Fibroblast of peridontal ligament (primary cell): Measurements from ENCODE around the gene HES5.
"Not testable (repeated sequence)": the region's sequence is repeated elsewhere in the genome, so short reads cannot be mapped to it uniquely, and the experiment has no call there.

Source experiments
- DNase-seq: peaks from one replicate; pipeline ENCODE4 v3.0.0-alpha.2; 2010; ENCODE audit errors: extremely low read depth

The HES5 gene

GRCh38 chr1:2560299-2561073 is 30.4 kb upstream of the HES5 start:
- DNase-seq, result no peak

- DNase-seq, result no peak
Observed at GRCh38 chr1:2559509-2560298, 29.6 kb upstream of the HES5 start.

- no peak for DNase-seq
Observed at GRCh38 chr1:2558861-2559260, 28.8 kb upstream of the HES5 start.

- DNase-seq, result no peak
Observed at GRCh38 chr1:2558420-2558819, 28.4 kb upstream of the HES5 start.

GRCh38 chr1:2557482-2558400 is 27.7 kb upstream of the HES5 start:
- DNase-seq, result no peak

GRCh38 chr1:2556678-2557481 is 26.8 kb upstream of the HES5 start:
- DNase-seq, result no peak

- peak; percentile 57 for DNase-seq
Observed at GRCh38 chr1:2556277-2556677, 26.2 kb upstream of the HES5 start, which contains the start of gene TNFRSF14. Gene TNFRSF14, plus strand, starts transcription at chr1:2556371. Its CDS starts 294 bp downstream, at chr1:2556665.

GRCh38 chr1:2555634-2556276 is 25.7 kb upstream of the HES5 start:
- DNase-seq, result peak; percentile 39

- DNase-seq, result no peak
Observed at GRCh38 chr1:2554621-2555387, 24.7 kb upstream of the HES5 start.

GRCh38 chr1:2553871-2554620 is 24.0 kb upstream of the HES5 start:
- no peak for DNase-seq

- DNase-seq, result not testable (repeated sequence)
Observed at GRCh38 chr1:2553076-2553475, 23.0 kb upstream of the HES5 start.

- no peak for DNase-seq
Observed at GRCh38 chr1:2552189-2552588, 22.1 kb upstream of the HES5 start.

- not testable (repeated sequence) for DNase-seq
Observed at GRCh38 chr1:2551544-2551943, 21.5 kb upstream of the HES5 start.

- not testable (repeated sequence) for DNase-seq
Observed at GRCh38 chr1:2550309-2550861, 20.3 kb upstream of the HES5 start.

- DNase-seq, result not testable (repeated sequence)
Observed at GRCh38 chr1:2549367-2550029, 19.4 kb upstream of the HES5 start.

- DNase-seq, result peak; percentile 51
Observed at GRCh38 chr1:2548068-2548589, 18.1 kb upstream of the HES5 start.

GRCh38 chr1:2547210-2548067 is 17.4 kb upstream of the HES5 start:
- no peak for DNase-seq
